Midbrain (tissue), 1 donor: ENCODE data around the gene CFAP58.
A peak's percentile ranks its signal among the peaks of the same experiment; 100 is the strongest.

Experiments
- DNase-seq: peaks from one replicate; lab custom pipeline; 2025; lab: John Stamatoyannopoulos, UW

The CFAP58 gene

GRCh38 chr10:104353325-104354048 is at the start of gene CFAP58:
CFAP58 (plus strand) TSS chr10:104353833; CDS start chr10:104353898, 65 bp downstream.
- peak; percentile 84 for DNase-seq

- DNase-seq, result no peak
Measured at GRCh38 chr10:104304356-104304745, 49.3 kb upstream of the CFAP58 start.

GRCh38 chr10:104304927-104305326 is 48.7 kb upstream of the CFAP58 start:
- peak; percentile 17 for DNase-seq

GRCh38 chr10:104306897-104307296 is 46.7 kb upstream of the CFAP58 start:
- no peak for DNase-seq

GRCh38 chr10:104307576-104308438 is 45.8 kb upstream of the CFAP58 start:
- no peak for DNase-seq

GRCh38 chr10:104308439-104308903 is 45.2 kb upstream of the CFAP58 start:
- no peak for DNase-seq

GRCh38 chr10:104309980-104310978 is 43.4 kb upstream of the CFAP58 start:
- no peak for DNase-seq

- no peak for DNase-seq
Measured at GRCh38 chr10:104311184-104311720, 42.4 kb upstream of the CFAP58 start.

GRCh38 chr10:104314591-104315485 is 38.8 kb upstream of the CFAP58 start:
- no peak for DNase-seq

GRCh38 chr10:104315486-104315921 is 38.1 kb upstream of the CFAP58 start:
- DNase-seq, result no peak

- DNase-seq, result no peak
Measured at GRCh38 chr10:104316321-104317099, 37.1 kb upstream of the CFAP58 start.

GRCh38 chr10:104317269-104317710 is 36.3 kb upstream of the CFAP58 start:
- no peak for DNase-seq

- DNase-seq, result no peak
Measured at GRCh38 chr10:104317726-104318299, 35.8 kb upstream of the CFAP58 start.

GRCh38 chr10:104318326-104318725 is 35.3 kb upstream of the CFAP58 start:
- no peak for DNase-seq

GRCh38 chr10:104318810-104319741 is 34.6 kb upstream of the CFAP58 start:
- no peak for DNase-seq

- DNase-seq, result no peak
Measured at GRCh38 chr10:104321226-104321625, 32.4 kb upstream of the CFAP58 start.

GRCh38 chr10:104321725-104322415 is 31.8 kb upstream of the CFAP58 start:
- no peak for DNase-seq
